Fibroblast of villous mesenchyme (primary cell): Measurements from ENCODE around the gene OR5M8. TPM values are rescaled to one million over a fixed set of nuclear protein-coding genes. Genes with fewer than 3 reads are reported as not detected.

ENCODE experiments used
- DNase-seq: peaks from one replicate; pipeline ENCODE4 v3.0.0-alpha.2; 2010; ENCODE audit warnings: low read depth
- H3K4me3 ChIP-seq: 2 replicates; pipeline ENCODE4 v1.5.1; 2011; ENCODE audit warnings: low read depth, mild to moderate bottlenecking, low read length
- CTCF ChIP-seq: IDR thresholded peaks from 2 replicates; pipeline ENCODE4 v1.5.1; 2012; ENCODE audit warnings: low read depth, mild to moderate bottlenecking, low read length; ENCODE audit not compliant: insufficient read depth
- total RNA-seq: library from RNA; depleted of rRNA; stranded (reverse); fragments of >200 nt; gene quantifications from 2 replicates; pipeline ENCODE4 v1.2.3, GENCODE V29; 2012

Gene OR5M8
- total RNA-seq, result not detected in 2 replicates

- H3K4me3 ChIP-seq, result no peak within 1 kb of the TSS
- DNase-seq, result no peak
- no peak for TF ChIP-seq CTCF
Observed at GRCh38 chr11:56491270-56491669, at the start of gene OR5M8. Gene OR5M8 (minus strand): TSS chr11:56491370. CDS start chr11:56491370, 0 bp downstream.

- DNase-seq, result no peak
- no peak overlapping the region for H3K4me3 ChIP-seq
- TF ChIP-seq CTCF, result no peak
Observed at GRCh38 chr11:56533054-56533740, 42.0 kb upstream of the OR5M8 start.

GRCh38 chr11:56531856-56532255, 40.7 kb upstream of the OR5M8 start:
- no peak for DNase-seq
- no peak overlapping the region for H3K4me3 ChIP-seq
- TF ChIP-seq CTCF, result no peak

- DNase-seq, result no peak
- no peak for TF ChIP-seq CTCF
- no peak overlapping the region for H3K4me3 ChIP-seq
Observed at GRCh38 chr11:56522008-56522407, 30.8 kb upstream of the OR5M8 start.

GRCh38 chr11:56513280-56513679, 22.1 kb upstream of the OR5M8 start:
- H3K4me3 ChIP-seq, result no peak overlapping the region
- TF ChIP-seq CTCF, result no peak
- DNase-seq, result no peak

- no peak for TF ChIP-seq CTCF
- no peak for DNase-seq
- H3K4me3 ChIP-seq, result no peak overlapping the region
Observed at GRCh38 chr11:56509439-56509838, 18.3 kb upstream of the OR5M8 start.

GRCh38 chr11:56497010-56497409, 5.8 kb upstream of the OR5M8 start:
- H3K4me3 ChIP-seq, result no peak overlapping the region
- no peak for TF ChIP-seq CTCF
- DNase-seq, result no peak
